K562 (cell line): ENCODE data around the gene SIGLEC7. TPM values are rescaled to one million over a fixed set of nuclear protein-coding genes. Genes with fewer than 3 reads are reported as not detected.

Source experiments
- ARHGAP35 ChIP-seq: fragments of 450-650 bp; IDR thresholded peaks from 2 replicates; pipeline ENCODE4 v1.6.1; 2018; ENCODE audit not compliant: partially characterized antibody
- E2F6 ChIP-seq, 2 experiments: IDR thresholded peaks; 2 replicates each; pipeline ENCODE4 v1.6.1; 2011; ENCODE audit warnings: borderline replicate concordance in 1 of 2, control low read depth in 1 of 2, low read depth in 1 of 2, low read length in 1 of 2, mild to moderate bottlenecking in 1 of 2, mixed read lengths in 1 of 2, moderate library complexity in 1 of 2; ENCODE audit not compliant: insufficient read depth in 1 of 2, insufficient read length in 1 of 2, poor library complexity in 1 of 2, severe bottlenecking in 1 of 2; ENCODE audit errors: extremely low read depth in 1 of 2
- GTF2E2 ChIP-seq: fragments of 200-800 bp; sonication (Bioruptor generic); IDR thresholded peaks from 2 replicates; pipeline ENCODE4 v1.6.1; 2016; ENCODE audit warnings: missing genetic modification characterization, missing compliant biosample characterization
- MCM7 ChIP-seq, 2 experiments: fragments of 450-650 bp; IDR thresholded peaks; 2 replicates each; pipeline ENCODE4 v1.6.1; 2016 to 2018
- THAP12 ChIP-seq: fragments of 250-450 bp; sonication (Bioruptor Pico); IDR thresholded peaks from 2 replicates; pipeline ENCODE4 v1.9.0; 2021; ENCODE audit warnings: mild to moderate bottlenecking, inconsistent platforms
- ZBTB40 ChIP-seq, 2 experiments: fragments of 450-650 bp in 1 of 2; sonication (generic) in 1 of 2; formaldehyde crosslinking in 1 of 2; IDR thresholded peaks; 2 replicates each; pipeline versions ENCODE4 v1.7.1 to v1.9.0; 2016 to 2022; ENCODE audit warnings: inconsistent platforms in 1 of 2, mild to moderate bottlenecking in 1 of 2, missing genetic modification reagents in 1 of 2
- ZNF589 ChIP-seq: fragments of 200-800 bp; sonication (Bioruptor generic); IDR thresholded peaks from 2 replicates; pipeline ENCODE4 v1.6.1; 2016; ENCODE audit warnings: low read depth, missing genetic modification characterization, missing compliant biosample characterization
- polyA plus RNA-seq, 8 experiments: library from polyadenylated mRNA; depleted of rRNA in 4 of 8; stranded (reverse) in 5 of 8; unstranded in 3 of 8; fragments of >200 nt; fragmentation: Nextera tagmentation in 2 of 8; fragmentation: Illumina TruSeq in 1 of 8; extraction: Ambion mirVana in 2 of 8; extraction: Trizol in 1 of 8; gene quantifications; 2 replicates each; pipeline versions ENCODE4 v1.2.1 to v1.2.3, GENCODE V29; 2011 to 2014; ENCODE audit warnings: inconsistent platforms in 1 of 8, missing spikeins in 1 of 8
- total RNA-seq, 7 experiments: library from RNA; depleted of rRNA in 6 of 7; stranded (reverse); fragments of >200 nt in 6 of 7; fragmentation: Illumina TruSeq in 2 of 7; extraction: Trizol in 2 of 7; gene quantifications; 2 replicates each; pipeline versions ENCODE4 v1.2.1 to v1.2.3, GENCODE V29; 2011 to 2021; ENCODE audit warnings: low replicate concordance in 1 of 7

The SIGLEC7 gene
- total and polyA plus RNA-seq, 9 of the 15 experiments (the other 6 are each of a cell fraction or from before 2014, with no cell fraction given) = 0.10 to 0.12 TPM; not detected in 7

- TF ChIP-seq ARHGAP35 (no peak), E2F6 (IDR thresholded peaks at IDR 0.05; ENCODE audit: borderline replicate concordance in 1 of 2, extremely low read depth in 1 of 2, insufficient read depth in 1 of 2, insufficient read length in 1 of 2, low read depth in 1 of 2, low read length in 1 of 2, poor library complexity in 1 of 2, severe bottlenecking in 1 of 2) (no peak), THAP12 (CRISPR knock-in tag) (no peak), ZNF589 (CRISPR knock-in tag) (0 out of 2 replicates have a peak, but pooled peaks have one; percentile 46), GTF2E2 (0 out of 2 replicates have a peak, but pooled peaks have one; percentile 23), MCM7 (IDR thresholded peaks at IDR 0.05) (no peak), ZBTB40 (IDR thresholded peaks at IDR 0.05) (0 out of 2 replicates have a peak, but pooled peaks have one; percentile 15), ZBTB40 (CRISPR knock-in tag; IDR thresholded peaks at IDR 0.05) (no peak)
Observed at GRCh38 chr19:51123381-51123800, 18.7 kb upstream of the SIGLEC7 start (continued).
